NCI-H1417 treated with DMSO at 0.1 percent for 48 hours (cell line): ENCODE data around the gene FHIP1B.
"Not testable (repeated sequence)": the region's sequence is repeated elsewhere in the genome, so short reads cannot be mapped to it uniquely, and the experiment has no call there.

Experiments used
- DNase-seq: peaks from one replicate; lab custom pipeline; 2025; lab: John Stamatoyannopoulos, UW

The FHIP1B gene

DNA sequence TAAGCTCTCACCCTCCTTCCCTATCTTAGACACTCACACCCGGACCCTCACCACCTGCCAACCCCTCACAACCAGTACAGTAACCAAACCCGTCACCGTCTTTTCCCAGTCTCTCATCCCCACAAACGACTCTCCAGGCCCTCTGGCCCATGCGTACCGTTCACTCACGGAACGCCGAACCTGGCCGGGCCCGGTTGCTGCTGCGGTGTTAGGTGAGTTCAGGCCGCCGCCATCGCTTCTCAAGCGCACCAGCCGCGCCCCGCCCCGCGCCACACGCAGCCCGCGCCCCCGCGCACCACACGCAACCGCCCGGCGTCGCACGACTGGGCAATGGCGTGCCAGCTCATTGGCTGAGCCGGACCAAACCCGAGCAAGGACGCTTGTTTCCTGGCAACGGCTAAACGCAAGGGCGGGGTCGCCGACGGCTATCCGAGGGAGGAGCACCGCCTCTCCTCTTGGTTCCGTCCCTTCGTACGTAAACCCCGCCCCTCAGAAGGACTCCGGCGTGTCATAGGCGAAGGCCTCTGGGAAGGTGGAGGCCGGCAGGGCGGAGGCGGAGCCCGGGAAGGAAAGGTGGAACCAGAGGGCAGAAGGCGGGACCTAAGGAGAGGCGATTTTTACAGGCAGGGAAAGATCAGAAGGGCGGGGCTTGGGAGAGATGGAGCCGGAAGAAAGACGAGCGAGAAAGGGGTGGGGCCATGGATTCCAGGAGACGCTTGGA is at the start of gene FHIP1B:
TSS of gene FHIP1B (minus strand) at position 250 of the 721 bp plus-strand sequence. CDS start 10,120 bp downstream, outside the sequence.
- DNase-seq, result peak; percentile 98

DNA sequence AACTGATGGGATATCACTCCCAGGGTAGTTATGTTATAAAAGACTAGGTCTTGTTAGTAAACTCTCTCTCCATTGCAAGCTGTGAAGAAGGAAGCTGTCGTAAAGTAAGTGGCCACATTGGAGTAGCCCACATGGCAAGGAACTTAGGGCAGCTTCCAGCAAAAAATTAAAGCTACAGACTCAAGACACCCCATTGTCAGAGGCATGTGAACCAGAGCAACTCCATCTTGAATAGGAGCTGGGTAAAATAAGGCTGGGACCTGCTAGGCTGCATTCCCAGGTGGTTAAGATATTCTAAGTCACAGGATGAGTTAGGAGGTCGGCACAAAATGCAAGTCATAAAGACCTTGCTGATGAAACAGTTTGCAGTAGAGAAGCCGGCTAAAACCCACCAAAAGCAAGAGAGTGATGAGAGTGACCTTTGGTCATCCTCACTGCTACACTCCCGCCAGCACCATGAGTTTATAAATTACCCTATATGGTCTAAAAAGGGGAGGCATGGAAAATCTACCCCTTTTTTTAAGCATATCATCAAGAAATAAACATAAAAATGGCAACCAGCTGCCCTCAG is 49.1 kb upstream of the FHIP1B start:
- no peak for DNase-seq

DNA sequence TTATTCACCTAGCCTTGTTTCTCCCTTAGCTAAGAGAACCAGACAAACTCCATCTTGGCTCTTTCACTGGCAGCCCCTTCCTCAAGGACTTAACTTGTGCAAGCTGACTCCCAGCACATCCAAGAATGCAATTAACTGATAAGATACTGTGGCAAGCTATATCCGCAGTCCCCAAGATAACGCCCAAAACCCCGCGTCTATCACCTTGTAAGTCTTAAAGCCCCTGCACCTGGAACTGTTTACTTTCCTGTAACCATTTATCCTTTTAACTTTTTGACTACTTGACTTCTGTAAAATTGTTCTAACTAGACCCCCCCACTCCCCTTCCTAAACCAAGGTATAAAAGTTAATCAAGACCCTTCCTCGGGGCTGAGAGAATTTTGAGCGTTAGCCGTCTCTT is 46.4 kb upstream of the FHIP1B start:
- DNase-seq, result not testable (repeated sequence)

DNA sequence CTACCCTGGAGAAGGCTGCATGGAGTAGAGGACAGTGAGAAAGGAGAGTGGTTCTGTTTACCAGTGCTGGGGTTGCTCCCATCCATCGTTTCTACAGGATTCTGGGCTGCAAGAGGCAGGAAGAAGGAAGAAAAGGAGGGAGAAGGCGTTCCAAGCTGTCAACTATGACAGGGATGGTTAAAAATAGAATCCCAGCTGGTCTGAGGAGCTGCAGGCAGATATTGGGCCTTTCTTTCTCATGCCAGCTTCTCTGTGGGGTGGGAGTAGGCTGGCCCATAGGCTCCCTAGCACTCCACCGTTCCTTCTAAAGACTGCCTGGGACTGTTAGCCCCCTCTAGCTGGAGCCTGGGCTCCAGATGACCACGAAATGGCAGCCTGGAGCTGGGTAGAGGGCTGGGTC is 38.8 kb upstream of the FHIP1B start:
- DNase-seq, result no peak

DNA sequence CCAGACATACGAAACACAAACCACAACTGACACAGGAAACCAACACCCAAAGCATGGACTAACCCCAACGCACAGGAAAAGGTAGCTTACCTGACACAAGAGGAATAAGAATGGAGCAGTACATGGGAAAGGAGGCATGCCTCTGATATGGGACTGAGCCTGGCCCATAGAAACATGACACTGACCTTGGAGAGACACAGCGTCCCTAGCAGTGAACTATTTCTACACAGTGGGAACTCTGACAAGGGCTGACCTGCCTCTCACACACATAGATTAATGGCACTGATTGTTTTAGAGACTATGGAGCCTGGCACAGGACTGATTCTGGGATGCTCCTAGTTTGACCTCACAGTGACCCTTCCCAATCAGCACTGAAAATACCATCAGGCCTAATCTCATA is 37.2 kb upstream of the FHIP1B start:
- DNase-seq, result no peak

DNA sequence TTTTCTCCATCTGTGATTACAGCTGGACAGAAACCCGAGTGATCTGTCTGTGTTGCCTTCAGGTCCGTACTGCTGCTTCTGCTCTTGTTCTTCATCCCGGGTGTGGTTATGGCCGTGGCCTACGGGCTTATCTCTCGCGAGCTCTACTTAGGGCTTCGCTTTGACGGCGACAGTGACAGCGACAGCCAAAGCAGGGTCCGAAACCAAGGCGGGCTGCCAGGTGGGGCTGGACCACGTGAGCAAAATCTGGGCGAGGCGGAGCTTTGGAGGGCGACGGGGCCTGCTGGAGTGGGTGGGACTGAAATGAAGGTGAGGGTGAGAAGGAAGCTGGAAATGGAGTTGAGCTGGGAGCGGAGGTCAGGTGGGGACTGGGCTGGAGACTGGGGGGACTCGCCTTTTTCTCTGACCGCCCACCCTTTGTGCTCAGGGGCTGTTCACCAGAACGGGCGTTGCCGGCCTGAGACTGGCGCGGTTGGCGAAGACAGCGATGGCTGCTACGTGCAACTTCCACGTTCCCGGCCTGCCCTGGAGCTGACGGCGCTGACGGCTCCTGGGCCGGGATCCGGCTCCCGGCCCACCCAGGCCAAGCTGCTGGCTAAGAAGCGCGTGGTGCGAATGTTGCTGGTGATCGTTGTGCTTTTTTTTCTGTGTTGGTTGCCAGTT is 36.3 kb upstream of the FHIP1B start:
- DNase-seq, result no peak

DNA sequence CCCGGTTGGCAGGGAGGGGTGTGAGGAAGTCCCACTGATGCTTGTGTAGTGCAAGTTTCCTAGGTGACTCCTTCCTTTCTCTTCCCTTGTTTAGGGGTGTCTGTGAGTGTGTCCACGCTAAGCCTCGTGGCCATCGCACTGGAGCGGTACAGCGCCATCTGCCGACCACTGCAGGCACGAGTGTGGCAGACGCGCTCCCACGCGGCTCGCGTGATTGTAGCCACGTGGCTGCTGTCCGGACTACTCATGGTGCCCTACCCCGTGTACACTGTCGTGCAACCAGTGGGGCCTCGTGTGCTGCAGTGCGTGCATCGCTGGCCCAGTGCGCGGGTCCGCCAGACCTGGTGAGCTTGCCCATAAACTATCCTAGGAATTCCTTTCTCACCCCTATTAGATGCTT is 35.6 kb upstream of the FHIP1B start:
- DNase-seq, result no peak

DNA sequence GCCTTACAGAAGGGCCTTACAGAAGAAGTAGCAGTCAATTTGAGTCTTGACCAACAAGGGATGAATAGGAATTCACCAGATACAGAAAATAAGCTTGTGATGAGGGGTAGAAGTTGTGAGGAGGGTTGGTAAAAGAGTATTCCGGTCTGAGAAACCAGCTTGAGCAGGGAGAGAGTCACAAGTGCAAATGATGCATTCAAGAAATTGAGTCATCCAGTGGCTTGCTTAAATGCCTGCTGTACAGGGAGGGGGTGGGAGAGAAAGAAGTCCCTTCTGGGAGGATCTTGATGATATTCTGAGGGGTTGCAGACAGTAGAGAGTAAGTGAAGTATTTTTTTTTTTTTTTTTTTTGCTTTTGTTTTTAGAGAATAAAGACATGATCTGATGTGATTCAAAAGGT is 34.4 kb upstream of the FHIP1B start:
- DNase-seq, result no peak

DNA sequence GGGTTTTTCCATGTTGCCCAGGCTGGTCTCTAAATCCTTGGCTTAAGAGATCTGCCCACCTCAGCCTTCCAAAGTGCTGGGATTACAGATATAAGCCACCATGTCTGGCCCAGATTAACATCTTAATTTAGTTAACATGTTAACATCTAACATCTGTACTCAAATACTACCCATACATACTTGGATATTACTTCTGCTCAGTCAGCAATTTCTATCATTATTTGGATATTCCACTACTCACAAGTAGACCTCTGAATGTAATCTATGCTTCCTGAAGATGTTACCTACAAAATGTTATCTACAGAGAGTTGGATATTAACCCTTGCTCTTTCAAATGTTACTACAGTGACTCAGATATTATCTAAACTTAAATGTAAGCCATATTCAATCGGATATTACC is 29.2 kb upstream of the FHIP1B start:
- no peak for DNase-seq

DNA sequence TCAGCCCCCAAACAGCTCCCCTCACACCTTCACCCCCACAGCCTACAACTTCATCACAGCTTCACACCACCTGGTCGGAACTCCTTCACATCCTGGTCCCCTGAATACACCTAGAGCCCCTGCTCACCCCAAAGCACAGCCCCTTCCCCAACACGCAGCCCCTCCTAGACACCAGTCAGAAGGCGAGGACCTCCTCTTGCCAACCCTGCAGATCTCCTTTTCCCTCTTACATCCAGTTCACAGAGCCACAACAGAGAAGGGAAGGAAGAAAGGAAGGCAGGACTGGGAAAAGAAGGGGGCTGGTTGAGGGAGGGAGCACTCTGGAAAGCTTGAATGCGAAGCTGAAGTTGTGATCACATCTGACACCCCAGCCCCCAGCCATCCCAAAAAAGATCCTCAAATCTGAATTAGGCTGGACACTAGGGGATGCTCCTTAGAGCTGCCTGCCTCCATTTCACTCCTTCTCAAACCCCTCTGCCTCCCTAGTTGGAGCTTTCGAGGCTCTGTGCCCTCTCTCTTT is 25.8 kb upstream of the FHIP1B start:
- no peak for DNase-seq

DNA sequence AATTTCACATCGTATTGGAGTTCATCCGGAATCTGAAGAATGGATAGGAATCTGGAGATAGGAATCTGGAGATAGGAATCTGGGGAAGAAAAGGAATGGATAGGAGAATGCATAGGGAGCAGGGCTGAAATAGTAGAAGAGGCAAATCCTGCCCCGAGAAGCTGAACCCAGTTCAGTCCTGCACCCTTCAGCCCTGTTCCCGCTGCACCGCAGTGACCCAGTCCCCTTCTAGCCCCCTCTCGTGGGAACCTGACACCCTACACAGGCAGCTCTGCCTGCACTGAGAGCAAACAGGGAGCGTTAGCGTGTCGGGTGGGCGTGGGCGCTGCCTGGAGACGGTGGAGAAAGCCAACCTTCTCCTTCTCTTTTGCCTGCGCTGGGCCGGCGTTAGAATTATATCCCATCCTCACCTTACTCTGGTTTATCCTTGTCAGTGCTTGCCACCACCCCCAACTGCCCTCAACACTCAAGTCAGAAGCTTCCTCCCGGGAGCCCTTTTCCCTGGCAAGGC is 24.2 kb upstream of the FHIP1B start:
- DNase-seq, result no peak

DNA sequence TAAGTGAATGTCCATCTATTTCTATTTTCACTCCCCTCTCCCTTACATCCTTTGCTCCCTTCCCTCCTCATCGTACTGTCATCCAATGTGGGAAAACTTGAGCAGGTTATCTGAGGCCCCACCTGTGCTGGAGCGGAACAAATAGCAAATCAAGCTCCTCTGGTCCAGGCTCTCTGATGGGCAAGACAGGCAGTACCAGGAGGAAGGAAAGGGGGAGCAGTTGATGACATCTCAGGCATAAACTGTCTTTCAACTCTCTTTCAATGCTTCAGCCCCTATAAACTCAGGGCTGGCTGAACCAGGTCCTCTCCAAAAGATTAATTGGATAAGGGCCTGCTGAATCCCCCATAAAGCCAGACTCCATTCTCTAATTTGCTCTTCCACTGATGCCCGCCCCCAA is 23.7 kb upstream of the FHIP1B start:
- no peak for DNase-seq

DNA sequence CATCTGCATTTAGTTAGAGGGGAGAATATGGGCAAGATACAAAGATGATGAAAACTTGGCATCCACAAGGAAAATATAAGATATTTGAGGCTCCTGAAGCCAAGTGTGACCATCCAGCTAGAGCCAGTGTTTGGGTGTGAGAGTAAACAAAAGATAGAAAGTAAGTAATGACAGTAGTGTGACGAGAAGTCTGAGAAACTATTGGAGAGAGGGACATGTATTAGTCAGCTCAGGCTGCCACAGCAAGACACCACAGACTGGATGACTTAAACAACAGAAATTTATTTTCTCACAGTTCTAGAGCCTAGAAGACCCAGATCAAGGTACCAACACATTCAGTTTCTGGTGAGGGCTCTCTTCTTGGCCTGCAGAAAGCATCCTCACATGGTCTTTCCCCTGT is 18.8 kb upstream of the FHIP1B start:
- DNase-seq, result no peak

DNA sequence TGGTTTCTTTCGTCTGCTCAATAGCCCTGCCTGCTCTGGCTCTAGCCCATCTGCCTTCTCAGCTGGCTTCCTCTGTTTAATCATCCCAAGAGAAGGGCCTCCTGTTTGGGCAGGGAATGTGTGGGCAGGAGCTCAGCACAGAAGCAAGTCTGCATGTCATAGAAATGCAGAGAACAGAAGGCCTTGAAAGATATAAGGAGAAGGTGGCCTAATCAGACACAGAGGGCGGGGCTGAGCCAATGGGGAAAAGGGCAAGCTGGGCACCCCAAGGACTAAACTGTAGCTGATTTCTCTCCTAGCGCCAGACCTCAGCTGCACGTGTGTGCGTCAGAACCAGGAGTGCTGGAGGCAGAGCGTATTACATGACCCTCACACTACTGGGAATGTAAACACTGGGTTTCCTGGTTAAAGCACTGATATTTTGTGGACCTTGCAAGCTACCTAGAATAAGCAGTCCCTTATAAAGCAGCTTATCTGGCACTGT is 17.6 kb upstream of the FHIP1B start:
- no peak for DNase-seq

DNA sequence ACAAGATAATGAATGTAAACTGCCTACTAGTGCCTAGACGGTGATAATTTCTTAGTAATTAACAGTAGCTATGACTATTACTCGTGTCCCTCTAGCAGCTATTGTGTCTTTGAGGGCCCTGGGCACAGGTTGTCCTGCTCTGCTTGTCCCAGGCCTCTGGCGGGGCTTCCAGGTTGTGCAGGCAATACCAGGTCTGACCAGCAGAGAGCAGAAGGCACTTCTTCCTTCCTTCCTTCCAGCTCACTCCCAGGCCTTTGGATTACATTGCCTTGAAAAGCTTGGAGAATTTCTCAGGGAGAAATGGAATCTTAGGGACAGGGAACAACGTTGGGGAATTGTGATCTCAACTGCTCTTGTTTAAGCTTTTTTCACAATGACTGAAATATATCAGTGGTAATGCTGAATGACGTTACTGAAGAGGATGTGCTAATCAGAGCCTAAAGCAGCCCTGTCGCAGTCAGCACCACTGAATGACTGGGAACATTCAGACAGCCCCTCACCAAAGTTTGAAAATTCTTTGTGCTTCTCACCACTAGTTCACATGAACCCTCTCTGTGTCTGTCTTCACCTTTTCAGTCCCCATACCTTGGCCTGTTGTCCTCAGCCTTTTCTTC is 16.8 kb upstream of the FHIP1B start:
- DNase-seq, result no peak

DNA sequence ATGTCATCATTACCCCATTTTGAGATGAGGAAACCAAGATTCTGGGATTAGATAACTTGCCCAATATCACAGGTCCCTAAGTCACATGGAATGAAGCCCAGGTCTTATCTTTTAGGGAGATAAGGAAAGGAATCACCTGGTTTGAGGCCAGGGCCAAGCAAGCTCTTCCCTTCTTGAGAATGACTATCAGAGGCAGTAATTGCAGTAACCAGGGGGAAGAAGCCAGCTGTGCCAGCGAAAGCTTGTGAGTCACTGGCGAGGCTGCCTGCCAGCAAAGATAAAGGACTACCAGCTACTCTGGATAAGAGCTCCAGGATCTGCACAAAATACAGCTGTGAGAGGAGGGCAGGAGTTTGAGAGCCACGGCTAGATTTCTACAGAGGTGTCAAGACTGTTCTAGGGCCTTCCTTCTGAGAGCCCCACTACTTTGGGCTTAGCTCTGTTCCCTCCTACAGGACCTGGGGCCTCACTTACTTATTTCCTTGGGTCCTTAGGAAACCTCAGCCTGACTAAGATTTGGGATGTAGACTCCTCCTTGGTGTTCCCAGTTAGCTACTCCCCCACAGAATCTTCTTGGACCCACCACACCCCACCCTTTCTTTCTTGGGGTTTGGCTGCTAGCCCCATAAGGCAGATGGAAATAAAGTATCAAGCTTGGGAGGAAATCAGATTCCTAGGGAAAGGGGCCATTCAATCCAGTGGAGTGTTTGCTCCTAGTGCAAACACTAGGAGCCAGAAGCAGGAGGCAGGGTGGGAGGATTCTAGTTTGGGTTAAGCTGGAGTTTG is 15.5 kb upstream of the FHIP1B start:
- DNase-seq, result no peak

DNA sequence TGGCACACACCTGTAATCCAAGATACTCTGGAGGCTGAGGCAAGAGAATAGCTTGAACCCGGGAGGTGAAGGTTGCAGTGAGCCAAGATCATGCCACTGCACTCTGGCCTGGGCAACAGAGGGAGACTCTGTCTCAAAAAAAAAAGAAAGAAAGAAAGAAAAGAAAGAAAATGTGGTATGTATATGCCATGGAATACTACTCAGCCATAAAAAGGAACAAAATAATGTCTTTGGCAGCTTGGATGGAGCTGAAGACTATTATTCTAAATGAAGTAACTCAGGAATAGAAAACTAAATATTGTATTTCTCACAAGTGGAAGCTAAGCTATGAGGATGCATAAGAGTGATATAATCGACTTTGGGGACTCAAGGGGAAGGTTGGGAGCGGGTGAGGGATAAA is 14.5 kb upstream of the FHIP1B start:
- DNase-seq, result not testable (repeated sequence)

DNA sequence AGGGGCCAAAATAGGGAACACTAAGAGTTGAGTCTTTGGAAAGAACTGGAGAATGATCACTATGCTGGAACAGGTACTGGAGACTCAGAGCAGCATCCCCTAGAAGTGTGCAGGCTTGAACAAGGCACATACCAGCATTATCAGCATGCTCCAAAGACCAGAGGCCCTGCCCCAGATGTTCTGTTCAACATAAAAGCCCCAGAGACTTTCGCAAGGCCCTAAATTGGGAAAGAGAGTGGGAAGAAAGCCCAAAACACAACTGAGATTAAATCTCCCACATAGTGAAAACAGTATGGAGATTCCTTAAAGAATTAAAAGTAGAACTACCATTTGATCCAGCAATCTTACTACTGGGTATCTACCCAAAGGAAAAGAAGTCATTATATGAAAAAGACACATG is 13.8 kb upstream of the FHIP1B start:
- DNase-seq, result no peak

DNA sequence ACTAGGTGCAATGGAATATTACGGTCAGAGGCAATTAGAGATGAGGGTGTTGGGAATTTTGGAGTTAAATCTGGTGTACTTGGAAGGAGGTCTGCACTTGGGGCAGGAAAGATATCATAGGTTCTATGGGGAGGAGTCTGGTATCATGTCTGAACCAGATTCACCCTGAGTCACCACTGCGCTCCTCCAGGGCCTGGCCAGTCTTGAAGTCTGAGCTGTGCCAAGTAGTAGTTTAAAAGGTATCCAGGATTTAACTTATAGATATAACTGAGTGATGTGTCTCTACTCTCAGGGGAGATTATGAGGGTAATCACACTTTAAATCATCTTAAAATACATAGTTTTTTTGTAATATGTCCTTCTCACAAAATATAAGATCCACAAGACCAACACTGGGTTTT is 11.1 kb upstream of the FHIP1B start:
- no peak for DNase-seq

DNA sequence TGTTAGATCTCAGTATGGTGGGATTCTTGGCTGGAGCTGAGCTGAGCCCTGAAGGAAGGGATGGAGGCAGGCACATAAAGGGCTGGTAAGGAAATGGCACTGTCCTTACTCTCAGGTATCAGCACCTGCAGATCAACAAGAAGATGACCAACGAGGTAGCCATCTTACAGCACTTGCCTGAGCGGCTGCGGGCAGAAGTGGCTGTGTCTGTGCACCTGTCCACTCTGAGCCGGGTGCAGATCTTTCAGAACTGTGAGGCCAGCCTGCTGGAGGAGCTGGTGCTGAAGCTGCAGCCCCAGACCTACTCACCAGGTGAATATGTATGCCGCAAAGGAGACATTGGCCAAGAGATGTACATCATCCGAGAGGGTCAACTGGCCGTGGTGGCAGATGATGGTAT is 6.9 kb upstream of the FHIP1B start:
- DNase-seq, result no peak

DNA sequence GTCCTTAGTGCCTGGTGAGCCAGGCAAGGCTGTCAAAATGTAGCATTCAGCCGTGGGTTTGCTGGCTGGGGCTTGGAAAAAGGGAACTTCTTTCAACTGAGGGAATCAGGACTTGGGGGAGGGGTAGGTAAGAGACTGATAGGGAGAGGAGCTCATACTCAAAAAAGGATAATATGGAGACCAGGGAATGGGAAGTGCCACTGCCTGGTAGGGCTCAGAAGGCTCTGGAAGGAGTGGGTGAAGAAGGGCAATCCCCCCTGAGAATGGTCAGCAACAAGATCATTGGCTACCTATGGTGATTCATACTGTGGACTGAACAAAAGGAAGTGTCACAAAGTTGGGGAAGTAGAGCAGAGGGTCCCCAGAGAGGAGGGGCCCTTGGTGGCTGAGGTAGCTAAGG is 6.3 kb upstream of the FHIP1B start:
- DNase-seq, result no peak

DNA sequence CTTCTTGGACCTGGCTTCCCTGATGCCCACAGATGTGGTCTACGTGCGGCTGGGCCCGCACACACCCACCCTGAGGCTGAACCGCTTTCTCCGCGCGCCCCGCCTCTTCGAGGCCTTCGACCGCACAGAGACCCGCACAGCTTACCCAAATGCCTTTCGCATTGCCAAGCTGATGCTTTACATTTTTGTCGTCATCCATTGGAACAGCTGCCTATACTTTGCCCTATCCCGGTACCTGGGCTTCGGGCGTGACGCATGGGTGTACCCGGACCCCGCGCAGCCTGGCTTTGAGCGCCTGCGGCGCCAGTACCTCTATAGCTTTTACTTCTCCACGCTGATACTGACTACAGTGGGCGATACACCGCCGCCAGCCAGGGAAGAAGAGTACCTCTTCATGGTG is 5.7 kb upstream of the FHIP1B start:
- DNase-seq, result no peak
